ENCODE data around the gene NXPH2.

DNA sequence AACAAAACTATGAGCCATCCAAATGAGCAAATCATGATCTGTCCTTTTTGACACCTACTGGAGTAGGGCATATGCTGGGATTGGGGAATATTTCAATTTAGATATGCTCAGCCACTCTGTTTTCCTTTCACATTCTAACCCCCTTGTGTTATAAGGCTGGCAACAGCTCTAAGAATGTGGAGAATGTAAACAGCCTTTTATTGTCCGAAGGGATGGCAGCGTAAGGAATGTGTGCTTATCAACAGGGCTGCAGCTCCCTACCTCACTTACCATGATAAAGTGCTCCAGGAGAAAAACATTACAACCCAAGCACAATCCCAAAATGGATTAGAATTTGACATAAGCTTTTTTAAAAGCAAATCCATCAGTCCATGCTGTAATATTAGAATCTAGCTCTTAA lies 2.2 kb downstream of the NXPH2 start:
- TF ChIP-seq, protein P1, sequence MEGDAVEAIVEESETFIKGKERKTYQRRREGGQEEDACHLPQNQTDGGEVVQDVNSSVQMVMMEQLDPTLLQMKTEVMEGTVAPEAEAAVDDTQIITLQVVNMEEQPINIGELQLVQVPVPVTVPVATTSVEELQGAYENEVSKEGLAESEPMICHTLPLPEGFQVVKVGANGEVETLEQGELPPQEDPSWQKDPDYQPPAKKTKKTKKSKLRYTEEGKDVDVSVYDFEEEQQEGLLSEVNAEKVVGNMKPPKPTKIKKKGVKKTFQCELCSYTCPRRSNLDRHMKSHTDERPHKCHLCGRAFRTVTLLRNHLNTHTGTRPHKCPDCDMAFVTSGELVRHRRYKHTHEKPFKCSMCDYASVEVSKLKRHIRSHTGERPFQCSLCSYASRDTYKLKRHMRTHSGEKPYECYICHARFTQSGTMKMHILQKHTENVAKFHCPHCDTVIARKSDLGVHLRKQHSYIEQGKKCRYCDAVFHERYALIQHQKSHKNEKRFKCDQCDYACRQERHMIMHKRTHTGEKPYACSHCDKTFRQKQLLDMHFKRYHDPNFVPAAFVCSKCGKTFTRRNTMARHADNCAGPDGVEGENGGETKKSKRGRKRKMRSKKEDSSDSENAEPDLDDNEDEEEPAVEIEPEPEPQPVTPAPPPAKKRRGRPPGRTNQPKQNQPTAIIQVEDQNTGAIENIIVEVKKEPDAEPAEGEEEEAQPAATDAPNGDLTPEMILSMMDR (IDR thresholded peaks at IDR 0.05 in 4 of 5, conservative IDR thresholded peaks at IDR 0.05 in 1 of 5), result no peak
- no peak for TF ChIP-seq POLR2A (IDR thresholded peaks at IDR 0.05)

Measured in gastrocnemius medialis (tissue), 4 donors.